ENCODE measurements around the gene IP6K2.

GRCh38 chr3:48685293-48685602, 31.8 kb downstream of the IP6K2 start:
- no peak for TF ChIP-seq CTCF (IDR thresholded peaks at IDR 0.05; ENCODE audit: control extremely low read depth in 1 of 3, insufficient read depth in 1 of 3, low read depth in 1 of 3, low read length in 3 of 3)
- TF ChIP-seq TAF1 (IDR thresholded peaks at IDR 0.05; ENCODE audit: low read depth, low read length) = no peak
- no peak for TF ChIP-seq ATF3 (IDR thresholded peaks at IDR 0.05; ENCODE audit: insufficient read depth, low read depth, low read length)
- no peak for TF ChIP-seq SIRT6 (IDR thresholded peaks at IDR 0.05; ENCODE audit: low read length)
